Keratinocyte (primary cell): Measurements from ENCODE around the gene MLIP. TPM values are rescaled to one million over a fixed set of nuclear protein-coding genes. Genes with fewer than 3 reads are reported as not detected.

ENCODE experiments used
- DNase-seq: peaks from one replicate; pipeline ENCODE4 v3.0.0-alpha.2; 2011; ENCODE audit warnings: low read depth, missing footprints, low spot score
- FAIRE-seq: peaks from 2 replicates; lab custom pipeline; 2011; peaks lifted over from hg19 to GRCh38; lab: Jason Lieb, UNC
- H2AFZ ChIP-seq: 2 replicates; pipeline ENCODE4 v1.6.0; 2012; ENCODE audit warnings: low read length, control low read depth, inconsistent platforms; ENCODE audit not compliant: control insufficient read depth
- H3K27ac ChIP-seq: 2 replicates; pipeline ENCODE4 v1.5.1; 2011; ENCODE audit warnings: low read length; ENCODE audit not compliant: control insufficient read depth, insufficient read depth
- H3K27me3 ChIP-seq: 3 replicates; pipeline ENCODE4 v1.6.0; 2011; ENCODE audit warnings: low read length; ENCODE audit not compliant: control insufficient read depth, insufficient read depth; ENCODE audit errors: extremely low read depth
- H3K36me3 ChIP-seq, 2 experiments: 2 replicates in 1 of 2; 3 replicates in 1 of 2; pipeline ENCODE4 v1.5.1; 2011; ENCODE audit warnings: low read length in 2 of 2, mild to moderate bottlenecking in 1 of 2; ENCODE audit not compliant: control insufficient read depth in 2 of 2, insufficient read depth in 2 of 2; ENCODE audit errors: extremely low read depth in 1 of 2
- H3K4me1 ChIP-seq: 3 replicates; pipeline ENCODE4 v1.5.1; 2011; ENCODE audit warnings: low read length; ENCODE audit not compliant: control insufficient read depth, insufficient read depth; ENCODE audit errors: extremely low read depth
- H3K4me2 ChIP-seq: 3 replicates; pipeline ENCODE4 v1.6.0; 2011; ENCODE audit warnings: low read depth, low read length; ENCODE audit not compliant: control insufficient read depth, insufficient read depth; ENCODE audit errors: extremely low read depth
- H3K4me3 ChIP-seq, 3 experiments: fragments of 200-600 bp in 1 of 3; sonication (generic) in 1 of 3; 2 replicates in 2 of 3; 3 replicates in 1 of 3; pipeline ENCODE4 v1.5.1; 2011 to 2016; ENCODE audit warnings: low read length in 3 of 3, mild to moderate bottlenecking in 3 of 3, control low read depth in 2 of 3, inconsistent platforms in 1 of 3, low read depth in 1 of 3, mixed read lengths in 1 of 3, mixed run types in 1 of 3, moderate library complexity in 1 of 3; ENCODE audit not compliant: control insufficient read depth in 2 of 3, insufficient read depth in 2 of 3; ENCODE audit errors: extremely low read depth in 1 of 3
- H3K79me2 ChIP-seq: 2 replicates; pipeline ENCODE4 v1.6.0; 2012; ENCODE audit warnings: low read length; ENCODE audit not compliant: control insufficient read depth, insufficient read depth
- H3K9ac ChIP-seq: 3 replicates; pipeline ENCODE4 v1.6.0; 2011; ENCODE audit warnings: low read length; ENCODE audit not compliant: control insufficient read depth, insufficient read depth; ENCODE audit errors: extremely low read depth
- H3K9me1 ChIP-seq: 3 replicates; pipeline ENCODE4 v1.6.0; 2011; ENCODE audit warnings: low read length; ENCODE audit not compliant: control insufficient read depth, insufficient read depth; ENCODE audit errors: extremely low read depth
- H3K9me3 ChIP-seq: 2 replicates; pipeline ENCODE4 v1.5.1; 2012; ENCODE audit warnings: low read depth, low read length; ENCODE audit not compliant: control insufficient read depth
- H4K20me1 ChIP-seq: 3 replicates; pipeline ENCODE4 v1.6.0; 2011; ENCODE audit warnings: low read length; ENCODE audit not compliant: control insufficient read depth, insufficient read depth; ENCODE audit errors: extremely low read depth
- CTCF ChIP-seq, 3 experiments: IDR thresholded peaks in 1 of 3; conservative IDR thresholded peaks in 1 of 3; optimal IDR thresholded peaks in 1 of 3; 2 replicates in 2 of 3; 3 replicates in 1 of 3; pipeline versions ENCODE3 to v1.5.1; 2011; ENCODE audit warnings: low read length in 3 of 3, mild to moderate bottlenecking in 3 of 3, moderate library complexity in 2 of 3, control low read depth in 1 of 3, inconsistent platforms in 1 of 3; ENCODE audit not compliant: insufficient read depth in 2 of 3; ENCODE audit errors: extremely low read depth in 1 of 3
- EZH2 ChIP-seq: IDR thresholded peaks from one replicate; pipeline ENCODE4 v1.6.1; 2012; ENCODE audit warnings: inconsistent platforms, mild to moderate bottlenecking, low read length, moderate library complexity
- dilution Hi-C: fragments of 300-500 bp; cut with MboI; formaldehyde crosslinking; loops from one replicate; pipeline ENCODE4 v1.7.0; 2020; ENCODE audit warnings: low sequenced_read_pairs; ENCODE audit not compliant: extremely low pct_ligation_motif_present
- polyA plus RNA-seq, 5 experiments: library from polyadenylated mRNA; depleted of rRNA in 3 of 5; stranded (reverse) in 3 of 5; stranded (forward) in 1 of 5; unstranded in 1 of 5; fragments of >200 nt; gene quantifications; 1 replicate in 1 of 5; 2 replicates in 3 of 5; 3 replicates in 1 of 5; pipeline versions ENCODE4 v1.2.1 to v1.2.3, GENCODE V29; 2011 to 2012; ENCODE audit warnings: missing spikeins in 2 of 5, low read depth in 1 of 5, low replicate concordance in 1 of 5

Gene MLIP
- polyA plus RNA-seq, 1 donor (not counting 4 experiments of a cell fraction or from before 2014, with no cell fraction given), result 0.87 TPM

- Histone ChIP-seq H3K27me3 (no peaks in the 10 kb centered on the region), H3K79me2 (no peaks in the 10 kb centered on the region), H3K4me2 (no peak overlapping the region), H3K9me3 (no peaks in the 10 kb centered on the region), H3K4me3 (no peak overlapping the region), H3K9ac (no peak overlapping the region), H2AFZ (no peak overlapping the region), H4K20me1 (no peaks in the 10 kb centered on the region), H3K9me1 (no peaks in the 10 kb centered on the region), H3K27ac (no peak overlapping the region), H3K36me3 (no peaks in the 10 kb centered on the region), H3K4me1 (no peaks in the 10 kb centered on the region)
- dilution Hi-C loops, result no loop called here
- no peak for FAIRE-seq
- DNase-seq, result no peak
- TF ChIP-seq CTCF (optimal IDR thresholded peaks at IDR 0.05 in 1 of 3, IDR thresholded peaks at IDR 0.05 in 1 of 3, conservative IDR thresholded peaks at IDR 0.05 in 1 of 3; ENCODE audit: extremely low read depth in 1 of 3, insufficient read depth in 2 of 3, low read length in 3 of 3), result no peak
- no peak for TF ChIP-seq EZH2
Observed at GRCh38 chr6:54085047-54085446, 26.2 kb upstream of the MLIP start.

- H2AFZ ChIP-seq, result no peak overlapping the region
- no peak overlapping the region for H3K27ac ChIP-seq
- DNase-seq, result no peak
- no peaks in the 10 kb centered on the region for H3K36me3 ChIP-seq
- no peaks in the 10 kb centered on the region for H3K4me1 ChIP-seq
- H4K20me1 ChIP-seq, result no peaks in the 10 kb centered on the region
- no peak overlapping the region for H3K4me3 ChIP-seq
- H3K9ac ChIP-seq, result no peak overlapping the region
- no peak overlapping the region for H3K4me2 ChIP-seq
- dilution Hi-C loops, result no loop called here
- H3K9me3 ChIP-seq, result no peaks in the 10 kb centered on the region
- no peaks in the 10 kb centered on the region for H3K9me1 ChIP-seq
- TF ChIP-seq EZH2 (no peak), CTCF (optimal IDR thresholded peaks at IDR 0.05 in 1 of 3, IDR thresholded peaks at IDR 0.05 in 1 of 3, conservative IDR thresholded peaks at IDR 0.05 in 1 of 3; ENCODE audit: extremely low read depth in 1 of 3, insufficient read depth in 2 of 3, low read length in 3 of 3) (no peak)
- no peaks in the 10 kb centered on the region for H3K27me3 ChIP-seq
- FAIRE-seq, result peak; percentile 32
- no peaks in the 10 kb centered on the region for H3K79me2 ChIP-seq
Observed at GRCh38 chr6:54085541-54085940, 25.7 kb upstream of the MLIP start.
